Astrocyte of the spinal cord (primary cell): ENCODE measurements around the gene CYP27C1.
"Not testable (repeated sequence)": the region's sequence is repeated elsewhere in the genome, so short reads cannot be mapped to it uniquely, and the experiment has no call there.

Source experiments
- DNase-seq: peaks from one replicate; pipeline ENCODE4 v3.0.0; 2011; ENCODE audit warnings: low read depth, low spot score
- H3K4me3 ChIP-seq: 2 replicates; pipeline ENCODE4 v1.5.1; 2011; ENCODE audit warnings: low read depth, mild to moderate bottlenecking, low read length, moderate library complexity
- in situ Hi-C: cut with HindIII; loops from 2 replicates; pipeline ENCODE4 v1.10.0; 2017; ENCODE audit warnings: low sequenced_read_pairs
- TF ChIP-seq, protein P1 (sequence below): IDR thresholded peaks from 2 replicates; pipeline ENCODE4 v1.5.1; 2012; ENCODE audit warnings: low read depth, mild to moderate bottlenecking, low read length, inconsistent platforms

CYP27C1 gene

DNA sequence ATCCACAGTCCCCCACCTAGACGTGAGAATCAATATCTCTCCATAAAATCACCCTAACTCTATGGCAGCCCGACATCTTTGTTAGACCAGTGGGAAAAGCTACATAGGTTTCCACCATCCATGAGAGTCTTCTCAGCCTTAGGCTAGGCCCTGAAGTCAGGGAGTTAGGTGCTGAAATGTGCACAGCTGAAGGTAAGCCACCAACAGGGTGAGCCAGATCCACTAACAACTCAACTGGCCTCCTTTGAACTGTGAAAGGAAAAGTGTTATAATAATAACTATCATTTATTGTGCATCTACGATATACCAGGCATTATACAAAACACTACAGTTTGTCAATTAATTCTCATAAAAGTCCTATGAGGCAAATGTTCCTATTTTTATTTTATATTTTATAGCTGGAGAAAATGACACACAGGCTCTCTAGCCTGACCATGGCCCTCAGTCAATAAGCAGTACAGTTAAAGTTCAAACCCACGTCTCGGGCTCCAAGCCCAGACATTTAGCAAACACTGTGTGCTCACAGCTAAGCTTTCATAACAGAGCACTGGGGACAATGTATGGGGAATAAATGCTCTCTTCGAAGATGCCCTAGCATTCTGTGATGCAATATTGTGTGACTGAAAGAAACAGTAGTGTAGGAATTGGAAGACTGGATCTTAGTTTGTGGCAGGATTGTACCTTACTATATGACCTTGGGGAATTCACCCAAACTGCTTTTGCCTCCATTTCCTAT is 11.2 kb upstream of the CYP27C1 start:
- no peak overlapping the region for H3K4me3 ChIP-seq
- in situ Hi-C loops = no loop called here
- TF ChIP-seq, protein P1, sequence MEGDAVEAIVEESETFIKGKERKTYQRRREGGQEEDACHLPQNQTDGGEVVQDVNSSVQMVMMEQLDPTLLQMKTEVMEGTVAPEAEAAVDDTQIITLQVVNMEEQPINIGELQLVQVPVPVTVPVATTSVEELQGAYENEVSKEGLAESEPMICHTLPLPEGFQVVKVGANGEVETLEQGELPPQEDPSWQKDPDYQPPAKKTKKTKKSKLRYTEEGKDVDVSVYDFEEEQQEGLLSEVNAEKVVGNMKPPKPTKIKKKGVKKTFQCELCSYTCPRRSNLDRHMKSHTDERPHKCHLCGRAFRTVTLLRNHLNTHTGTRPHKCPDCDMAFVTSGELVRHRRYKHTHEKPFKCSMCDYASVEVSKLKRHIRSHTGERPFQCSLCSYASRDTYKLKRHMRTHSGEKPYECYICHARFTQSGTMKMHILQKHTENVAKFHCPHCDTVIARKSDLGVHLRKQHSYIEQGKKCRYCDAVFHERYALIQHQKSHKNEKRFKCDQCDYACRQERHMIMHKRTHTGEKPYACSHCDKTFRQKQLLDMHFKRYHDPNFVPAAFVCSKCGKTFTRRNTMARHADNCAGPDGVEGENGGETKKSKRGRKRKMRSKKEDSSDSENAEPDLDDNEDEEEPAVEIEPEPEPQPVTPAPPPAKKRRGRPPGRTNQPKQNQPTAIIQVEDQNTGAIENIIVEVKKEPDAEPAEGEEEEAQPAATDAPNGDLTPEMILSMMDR = no peak
- DNase-seq = no peak

DNA sequence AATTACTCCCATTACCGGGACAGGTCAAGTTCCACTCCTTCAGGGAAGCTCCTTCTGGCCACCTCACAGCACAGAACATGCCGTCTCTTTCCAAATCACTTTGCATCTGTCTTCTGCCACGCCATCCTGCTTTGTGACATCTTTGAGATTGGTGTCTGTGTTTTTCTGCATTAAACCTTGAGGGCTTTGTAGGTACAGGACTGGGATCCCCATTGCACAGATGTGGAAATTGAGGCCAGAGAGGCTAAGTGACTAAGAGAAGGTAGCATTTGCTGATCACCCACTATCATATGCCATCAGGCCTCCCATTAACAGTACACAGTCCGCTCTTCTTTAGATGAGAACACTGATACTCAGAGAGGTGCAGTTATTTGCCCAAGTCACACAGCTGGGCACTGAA is 9.5 kb upstream of the CYP27C1 start:
- no peak overlapping the region for H3K4me3 ChIP-seq
- TF ChIP-seq, protein P1 = no peak
- in situ Hi-C loops = no loop called here
- DNase-seq = no peak

DNA sequence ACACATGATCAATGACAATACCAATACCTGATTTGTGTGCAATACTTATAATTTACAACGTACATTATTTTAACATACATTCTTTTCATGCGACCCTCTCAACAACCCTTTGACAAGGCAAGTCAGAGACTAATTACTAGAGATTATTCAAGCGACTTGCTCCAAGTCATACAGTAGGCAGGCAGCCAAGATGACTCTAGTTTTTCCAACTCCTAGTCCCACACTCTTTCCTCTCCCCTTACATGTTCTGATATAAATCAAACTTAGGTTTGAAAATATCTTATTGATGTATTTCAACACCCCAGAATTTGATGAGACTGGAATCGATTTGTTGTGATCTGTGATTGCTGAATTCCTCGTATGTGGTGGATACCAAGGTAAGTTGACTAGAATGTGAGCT is 8.0 kb upstream of the CYP27C1 start:
- in situ Hi-C loops = no loop called here
- no peak overlapping the region for H3K4me3 ChIP-seq
- DNase-seq = no peak
- TF ChIP-seq, protein P1 = no peak

DNA sequence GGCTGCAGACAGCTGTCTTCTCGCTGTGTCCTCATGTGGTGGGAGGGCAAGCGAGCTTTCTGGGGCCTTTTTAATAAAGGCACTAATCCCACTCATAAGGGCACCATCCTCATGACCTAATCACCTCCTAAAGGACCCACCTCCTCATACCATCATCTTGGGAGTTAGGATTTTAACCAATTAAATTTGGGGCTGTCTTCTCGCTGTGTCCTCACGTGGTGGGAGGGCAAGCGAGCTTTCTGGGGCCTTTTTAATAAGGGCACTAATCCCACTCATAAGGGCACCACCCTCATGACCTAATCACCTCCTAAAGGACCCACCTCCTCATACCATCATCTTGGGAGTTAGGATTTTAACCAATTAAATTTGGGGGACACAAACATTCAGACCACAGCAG is 7.2 kb upstream of the CYP27C1 start:
- in situ Hi-C loops, DNase-seq, H3K4me3 ChIP-seq: not testable (repeated sequence)

DNA sequence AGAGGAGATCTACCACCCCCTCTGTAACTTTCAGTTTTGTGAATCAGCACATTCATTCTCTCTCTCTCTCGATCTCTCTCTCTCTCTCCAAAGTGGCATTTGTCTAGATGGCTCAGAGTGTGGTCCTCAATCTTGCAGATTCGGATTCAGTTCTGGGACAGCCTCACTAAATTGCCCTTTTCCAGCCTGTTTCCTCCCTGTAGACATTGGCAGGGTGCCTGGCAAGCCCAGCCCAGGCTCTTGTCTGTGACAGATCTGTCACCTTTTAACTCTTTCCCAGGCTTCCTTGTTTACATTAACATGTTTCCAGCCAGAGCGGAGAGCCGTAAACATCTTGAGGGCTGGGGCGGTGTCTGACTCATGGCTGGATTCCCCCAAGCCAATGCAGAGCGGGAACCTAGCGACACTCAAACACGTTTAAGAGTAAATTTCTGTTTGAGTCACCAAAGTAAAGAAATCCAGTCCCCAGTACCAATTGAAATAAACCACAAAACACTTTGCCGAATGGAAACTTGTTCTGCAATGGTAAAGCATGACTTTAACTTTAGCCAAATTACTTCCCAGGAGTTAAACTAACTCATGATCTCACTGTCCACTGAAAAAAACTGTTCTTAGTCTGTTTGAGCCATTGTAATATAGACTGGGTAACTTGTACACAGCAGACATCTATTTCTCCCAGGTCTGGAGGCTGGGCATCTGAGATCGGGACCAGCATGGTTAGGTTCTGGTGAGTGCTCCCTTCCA is 6.6 kb upstream of the CYP27C1 start:
- no peak overlapping the region for H3K4me3 ChIP-seq
- in situ Hi-C loops = no loop called here
- peak; percentile 93 for DNase-seq
- TF ChIP-seq, protein P1 = no peak

DNA sequence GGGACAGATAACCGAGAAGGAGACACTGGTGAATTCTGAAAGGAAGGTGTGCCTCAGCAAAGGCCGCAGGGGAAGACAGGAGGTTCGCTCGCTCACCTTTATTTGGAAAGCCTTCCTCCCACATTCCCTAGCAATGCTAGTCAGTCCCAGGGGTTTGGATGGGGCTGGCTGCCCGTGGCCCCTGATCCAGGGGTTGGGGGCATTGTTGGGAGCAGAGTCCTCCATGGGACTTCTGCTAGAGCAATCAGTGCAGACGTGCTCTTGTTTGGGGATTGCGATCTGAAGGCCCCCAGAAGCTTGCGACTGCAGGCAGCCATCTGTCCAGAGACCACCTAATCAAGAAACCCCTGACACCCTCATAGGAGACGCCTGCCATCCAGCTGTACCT is 6.0 kb upstream of the CYP27C1 start:
- in situ Hi-C loops = no loop called here
- H3K4me3 ChIP-seq = no peak overlapping the region
- DNase-seq = no peak
- TF ChIP-seq, protein P1 = no peak

DNA sequence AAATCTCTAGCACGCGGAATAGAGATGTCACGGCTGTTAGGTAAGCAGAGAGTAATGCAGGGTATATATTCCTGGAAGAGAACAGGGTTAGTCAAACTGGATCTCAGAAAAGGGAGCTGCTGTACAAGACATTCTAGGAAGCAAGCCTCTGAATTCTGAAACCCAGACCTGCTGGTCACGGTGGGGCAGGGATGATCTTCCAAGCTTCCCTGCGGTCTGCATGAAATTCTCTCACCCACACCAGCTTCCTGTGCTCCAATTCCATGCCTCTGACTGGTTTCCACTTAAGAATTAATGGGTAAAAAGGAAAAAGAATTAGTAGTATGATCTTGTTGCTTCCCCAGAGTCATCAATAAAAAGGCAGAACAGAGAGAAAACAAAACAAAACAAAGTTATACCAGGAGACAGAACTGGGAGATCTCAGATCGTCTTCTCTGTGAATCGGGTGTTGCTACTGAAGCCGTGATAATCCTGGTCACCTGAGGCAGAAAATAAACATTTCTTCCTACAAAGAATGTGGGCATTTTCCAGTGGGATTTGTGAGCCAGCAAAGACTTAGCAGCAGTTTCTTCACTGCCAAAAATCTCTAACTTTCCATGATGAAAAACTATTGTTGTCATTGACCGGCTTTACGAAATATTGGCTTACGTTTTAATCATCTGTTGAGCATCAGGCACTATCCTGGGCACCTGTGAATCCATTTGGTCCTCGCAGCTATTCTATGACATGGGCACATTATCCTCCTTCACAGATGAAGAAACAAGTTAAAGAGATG is 5.3 kb upstream of the CYP27C1 start:
- TF ChIP-seq, protein P1 = no peak
- in situ Hi-C loops = no loop called here
- peak; percentile 76 for DNase-seq
- H3K4me3 ChIP-seq = no peak overlapping the region

DNA sequence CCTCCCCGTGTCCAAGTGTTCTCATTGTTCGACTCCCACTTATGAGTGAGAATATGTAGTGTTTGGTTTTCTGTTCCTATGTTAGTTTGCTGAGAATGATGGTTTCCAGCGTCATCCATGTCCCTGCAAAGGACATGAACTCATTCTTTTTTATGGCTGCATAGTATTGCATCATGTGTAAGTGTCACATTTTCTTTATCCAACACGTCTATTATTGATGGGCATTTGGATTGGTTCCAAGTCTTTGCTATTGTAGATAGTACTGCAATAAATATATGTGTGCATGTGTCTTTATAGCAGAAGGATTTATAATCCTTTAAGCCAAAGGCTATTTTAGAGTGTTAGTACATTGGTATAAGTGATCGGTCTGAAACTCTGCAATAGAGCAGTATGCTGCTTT is 4.0 kb upstream of the CYP27C1 start:
- DNase-seq, H3K4me3 ChIP-seq, in situ Hi-C loops: not testable (repeated sequence)
